ENCODE results near the gene SNCG. TPM values are rescaled to one million over a fixed set of nuclear protein-coding genes. Genes with fewer than 3 reads are reported as not detected.
A peak's percentile ranks its signal among the peaks of the same experiment; 100 is the strongest.
"Not testable (repeated sequence)": the region's sequence is repeated elsewhere in the genome, so short reads cannot be mapped to it uniquely, and the experiment has no call there.

SNCG gene
- total RNA-seq, 3 donors from 2014 or later, result 2.9 to 22.1 (median 8.3) TPM

DNA sequence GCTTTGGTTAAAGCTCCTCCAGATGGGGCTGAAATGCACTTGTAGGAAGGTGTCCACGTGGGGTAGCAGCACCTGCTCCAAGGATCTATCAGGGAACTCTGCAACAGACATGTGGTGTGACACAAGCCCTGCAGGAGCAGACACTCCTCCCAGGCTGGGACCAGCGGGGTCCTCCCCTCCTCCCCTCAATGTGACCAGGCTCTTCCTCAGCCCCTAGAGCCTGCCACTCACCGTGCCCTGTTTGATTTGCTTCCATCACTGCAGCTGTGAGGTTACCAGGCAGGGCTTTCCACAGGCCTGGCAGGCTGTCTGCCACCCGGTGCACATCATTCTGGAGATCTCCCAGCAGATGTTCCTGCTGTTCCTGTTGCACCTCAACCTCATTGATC lies 14.4 kb upstream of the SNCG start:
- DNase-seq (no peak), ATAC-seq (no peak)
- H3K4me3 ChIP-seq, result no peak overlapping the region
- peaks cover 8% of the 10 kb centered on the region for H3K4me1 ChIP-seq (ENCODE audit: low read depth)
- H3K9me3 ChIP-seq, result no peaks in the 10 kb centered on the region
- TF ChIP-seq, protein P1, sequence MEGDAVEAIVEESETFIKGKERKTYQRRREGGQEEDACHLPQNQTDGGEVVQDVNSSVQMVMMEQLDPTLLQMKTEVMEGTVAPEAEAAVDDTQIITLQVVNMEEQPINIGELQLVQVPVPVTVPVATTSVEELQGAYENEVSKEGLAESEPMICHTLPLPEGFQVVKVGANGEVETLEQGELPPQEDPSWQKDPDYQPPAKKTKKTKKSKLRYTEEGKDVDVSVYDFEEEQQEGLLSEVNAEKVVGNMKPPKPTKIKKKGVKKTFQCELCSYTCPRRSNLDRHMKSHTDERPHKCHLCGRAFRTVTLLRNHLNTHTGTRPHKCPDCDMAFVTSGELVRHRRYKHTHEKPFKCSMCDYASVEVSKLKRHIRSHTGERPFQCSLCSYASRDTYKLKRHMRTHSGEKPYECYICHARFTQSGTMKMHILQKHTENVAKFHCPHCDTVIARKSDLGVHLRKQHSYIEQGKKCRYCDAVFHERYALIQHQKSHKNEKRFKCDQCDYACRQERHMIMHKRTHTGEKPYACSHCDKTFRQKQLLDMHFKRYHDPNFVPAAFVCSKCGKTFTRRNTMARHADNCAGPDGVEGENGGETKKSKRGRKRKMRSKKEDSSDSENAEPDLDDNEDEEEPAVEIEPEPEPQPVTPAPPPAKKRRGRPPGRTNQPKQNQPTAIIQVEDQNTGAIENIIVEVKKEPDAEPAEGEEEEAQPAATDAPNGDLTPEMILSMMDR (IDR thresholded peaks at IDR 0.05), result no peak
- H3K36me3 ChIP-seq (ENCODE audit: low read depth), result no peaks in the 10 kb centered on the region
- intact Hi-C loops (cut with DNase I, micrococcal nuclease), result no loop called here

DNA sequence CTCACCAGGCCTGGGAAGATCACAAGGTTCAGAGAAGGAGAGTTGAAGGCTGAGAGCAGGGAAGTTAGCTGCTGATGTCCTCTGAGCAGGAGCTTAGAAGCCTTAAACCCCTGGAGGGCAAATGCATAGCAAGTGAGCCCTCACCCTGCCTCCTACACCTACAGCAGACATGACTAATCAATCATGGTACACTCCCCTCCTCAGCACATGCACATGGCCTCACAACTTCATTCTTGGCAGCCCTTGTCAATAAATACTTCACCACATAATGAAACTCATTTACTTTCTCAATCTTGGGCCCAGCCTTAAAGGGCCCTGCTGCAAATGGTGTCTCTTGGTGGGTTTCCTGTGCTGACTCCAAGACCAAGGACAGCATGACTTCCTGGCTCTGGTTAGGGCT lies 13.9 kb upstream of the SNCG start:
- ATAC-seq, result no peak
- TF ChIP-seq, protein P1 (IDR thresholded peaks at IDR 0.05), result no peak
- DNase-seq, result no peak
- no peak overlapping the region for H3K4me3 ChIP-seq
- H3K4me1 ChIP-seq (ENCODE audit: low read depth), result peaks cover 7% of the 10 kb centered on the region
- H3K36me3 ChIP-seq (ENCODE audit: low read depth), result no peaks in the 10 kb centered on the region
- intact Hi-C loops (cut with DNase I, micrococcal nuclease), result no loop called here
- no peaks in the 10 kb centered on the region for H3K9me3 ChIP-seq

DNA sequence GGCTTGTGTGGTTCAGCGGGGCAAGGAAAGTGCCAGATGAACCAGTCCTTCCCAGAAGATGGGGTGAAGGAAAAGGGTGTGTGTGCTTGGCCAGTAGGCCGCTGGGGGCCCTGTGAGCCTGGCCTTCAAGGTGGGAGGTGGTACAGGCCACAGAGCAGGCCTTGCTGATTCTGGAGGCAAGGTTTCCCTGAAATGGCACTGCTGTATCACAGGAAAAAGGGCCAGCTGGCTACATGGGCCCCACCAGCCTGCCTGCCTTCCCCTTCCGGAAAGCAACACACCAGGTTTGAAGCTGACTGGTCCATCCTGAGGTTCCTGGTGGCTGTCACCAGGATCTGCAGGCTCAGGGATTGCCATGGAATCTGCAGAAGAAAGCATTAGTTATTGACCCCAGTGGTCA lies 13.5 kb upstream of the SNCG start:
- no peaks in the 10 kb centered on the region for H3K9me3 ChIP-seq
- no peaks in the 10 kb centered on the region for H3K36me3 ChIP-seq (ENCODE audit: low read depth)
- intact Hi-C loops (cut with DNase I, micrococcal nuclease), result no loop called here
- TF ChIP-seq, protein P1 (IDR thresholded peaks at IDR 0.05), result no peak
- no peak overlapping the region for H3K4me3 ChIP-seq
- ATAC-seq (no peak), DNase-seq (no peak)
- peaks cover 7% of the 10 kb centered on the region for H3K4me1 ChIP-seq (ENCODE audit: low read depth)

DNA sequence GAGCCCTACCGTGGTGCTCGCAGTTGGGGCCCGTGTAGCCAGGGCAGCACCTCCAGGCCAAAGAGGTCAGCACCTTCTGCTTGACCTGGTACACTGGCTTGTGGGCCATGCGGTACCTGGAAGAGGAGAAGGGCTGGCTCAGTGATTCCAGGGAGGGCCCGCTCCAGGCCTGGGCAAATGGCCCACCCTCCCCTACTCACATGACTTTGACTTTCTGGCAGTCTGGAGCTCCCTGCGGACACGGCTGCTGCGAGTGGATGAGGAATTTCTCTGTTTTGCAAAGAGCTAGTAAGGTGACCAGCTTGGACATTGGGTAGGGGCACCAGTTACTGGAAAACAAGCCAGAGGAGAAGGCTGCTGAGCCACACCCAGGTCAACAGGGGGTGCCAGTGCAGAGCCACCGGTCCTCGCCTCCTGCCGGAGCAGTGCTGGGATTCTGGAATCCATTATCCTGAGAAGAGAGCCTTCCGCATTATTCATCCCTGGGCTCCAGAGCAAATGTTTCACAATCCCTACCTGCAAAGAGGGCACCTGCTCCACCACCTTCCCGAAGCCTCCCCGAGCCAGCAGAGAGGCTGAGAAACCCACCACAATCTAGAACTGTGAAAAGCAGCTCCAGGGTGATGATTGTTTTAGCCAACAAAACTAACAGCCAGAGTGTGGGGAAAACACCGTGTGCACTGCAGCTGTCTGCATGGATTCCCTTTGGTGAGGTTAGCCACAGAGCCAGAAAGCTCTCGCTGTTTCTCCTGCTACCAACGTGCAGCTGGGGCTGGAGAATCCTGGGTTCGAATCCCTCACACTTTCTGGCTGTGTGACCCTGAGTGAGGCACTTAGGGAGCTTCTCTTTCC lies 12.8 kb upstream of the SNCG start:
- TF ChIP-seq, protein P1 (IDR thresholded peaks at IDR 0.05), result no peak
- H3K4me1 ChIP-seq (ENCODE audit: low read depth), result peaks cover 3% of the 10 kb centered on the region
- intact Hi-C loops (cut with DNase I, micrococcal nuclease), result no loop called here
- H3K36me3 ChIP-seq (ENCODE audit: low read depth), result no peaks in the 10 kb centered on the region
- no peaks in the 10 kb centered on the region for H3K9me3 ChIP-seq
- peak; percentile 6 for ATAC-seq
- no peak for DNase-seq
- no peak overlapping the region for H3K4me3 ChIP-seq

DNA sequence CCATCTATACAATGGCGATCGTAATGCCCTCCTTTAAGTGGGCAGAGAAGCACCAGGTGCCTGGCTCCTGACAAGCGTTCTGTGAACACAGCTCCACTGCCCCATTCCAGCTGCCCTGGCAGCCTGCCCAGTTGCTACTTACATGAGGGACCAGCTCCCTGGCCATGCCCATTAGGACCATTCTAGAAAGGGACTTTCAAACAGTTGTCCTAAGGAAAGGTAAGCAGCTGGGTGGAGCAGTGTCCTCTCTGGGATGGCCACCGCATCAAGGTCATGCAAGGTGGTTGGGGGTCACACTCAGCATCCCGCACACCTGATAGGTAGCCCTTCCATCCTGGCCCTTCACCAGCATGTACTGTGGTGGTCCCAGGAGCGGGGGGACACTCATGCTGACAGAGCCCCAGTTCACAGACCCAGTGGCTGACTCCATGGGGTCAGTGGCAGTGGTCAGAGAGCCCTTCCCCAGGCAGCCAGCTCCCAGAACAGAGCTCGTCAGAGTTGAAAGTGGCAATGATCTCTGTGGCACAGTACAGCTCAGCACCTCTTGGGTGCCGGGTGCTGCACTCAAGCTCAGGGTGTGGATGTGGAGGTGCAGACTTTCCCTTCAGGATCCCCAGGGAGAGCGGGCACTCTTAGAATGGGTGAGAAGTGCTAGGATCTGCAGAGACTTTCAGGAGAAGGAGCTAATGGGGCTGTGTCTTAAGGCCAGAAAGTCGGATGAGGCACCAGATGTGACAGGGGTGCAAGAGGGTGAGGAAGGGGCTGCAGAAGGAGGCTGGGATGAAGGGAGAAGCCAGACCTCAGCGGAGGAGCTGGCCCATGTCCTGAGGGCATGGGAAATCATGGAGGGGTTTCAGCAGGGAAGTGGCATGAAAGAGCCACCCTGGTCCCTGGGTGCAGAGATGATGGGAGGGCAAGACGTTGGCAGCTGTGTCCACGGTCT lies 11.9 kb upstream of the SNCG start:
- no peaks in the 10 kb centered on the region for H3K9me3 ChIP-seq
- intact Hi-C loops (cut with DNase I, micrococcal nuclease), result no loop called here
- TF ChIP-seq, protein P1 (IDR thresholded peaks at IDR 0.05), result no peak
- H3K4me3 ChIP-seq, result no peak overlapping the region
- DNase-seq, result no peak
- H3K36me3 ChIP-seq (ENCODE audit: low read depth), result no peaks in the 10 kb centered on the region
- H3K4me1 ChIP-seq (ENCODE audit: low read depth), result no peaks in the 10 kb centered on the region
- no peak for ATAC-seq

DNA sequence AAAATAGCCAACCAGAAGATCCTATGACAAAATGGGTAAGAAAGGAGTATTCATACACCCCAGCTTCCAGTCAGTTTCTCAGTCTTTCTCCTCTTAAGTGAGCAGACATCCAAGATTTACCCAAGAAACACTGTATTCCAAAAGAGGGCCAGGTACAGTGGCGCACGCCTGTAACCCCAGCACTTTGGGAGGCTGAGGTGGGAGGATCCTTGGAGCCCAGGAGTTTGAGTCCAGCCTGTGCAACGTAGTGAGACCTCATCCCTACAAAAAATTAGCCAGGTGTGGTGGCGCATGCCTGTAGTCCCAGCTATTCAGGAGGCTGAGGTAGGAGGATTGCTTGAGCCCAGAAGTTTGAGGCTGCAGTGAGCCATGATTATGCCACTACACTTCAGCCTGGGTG lies 10.6 kb upstream of the SNCG start:
- ATAC-seq, result not testable (repeated sequence)

More for the DNA sequence above, 10.6 kb upstream of the SNCG start:
- H3K9me3 ChIP-seq; H3K36me3 ChIP-seq (ENCODE audit: low read depth); intact Hi-C loops (cut with DNase I, micrococcal nuclease); H3K4me1 ChIP-seq (ENCODE audit: low read depth); DNase-seq; H3K4me3 ChIP-seq: not testable (repeated sequence)

Data from mucosa of descending colon (tissue), 3 donors.